IMR-90 (cell line): ENCODE results near the gene CDH1. TPM values are rescaled to one million over a fixed set of nuclear protein-coding genes. Genes with fewer than 3 reads are reported as not detected.

Source experiments
- ATAC-seq: fragments of 200-7000 bp; cut with Tn5 transposase; 2 replicates; pipeline ENCODE4 v1.9.1; 2020; ENCODE audit warnings: low read depth, mild to moderate bottlenecking, moderate library complexity
- BruUV-seq: library from RNA; stranded (reverse); fragments of 400-500 nt; replicated peaks from 2 replicates; lab custom pipeline; 2021; lab: Mats Ljungman, UMichigan
- CTCF ChIA-PET: fragments of 300-600 bp; formaldehyde crosslinking; extraction: SDS; loops from one replicate; lab custom pipeline; 2021; ENCODE audit warnings: antibody characterized with exemption; lab: Yijun Ruan, JAX
- POLR2A ChIA-PET: fragments of 300-600 bp; sonication (Branson Sonifier 250); formaldehyde crosslinking; loops from one replicate; lab custom pipeline; 2022; ENCODE audit warnings: antibody characterized with exemption; ENCODE audit not compliant: unreplicated experiment; lab: Charles Lee
- DNase-seq: peaks from one replicate; pipeline ENCODE4 v3.0.0; 2013
- H2AFZ ChIP-seq: replicated peaks from 2 replicates; pipeline ENCODE3; 2013; ENCODE audit warnings: low read length, mild to moderate bottlenecking; ENCODE audit not compliant: poor library complexity
- H2AK5ac ChIP-seq: 2 replicates; pipeline ENCODE4 v1.6.1; 2013; ENCODE audit warnings: low read depth, low read length, inconsistent platforms
- H2AK9ac ChIP-seq: replicated peaks from 2 replicates; pipeline ENCODE3; 2013; ENCODE audit warnings: mild to moderate bottlenecking, low read depth, low read length, moderate library complexity; ENCODE audit not compliant: poor library complexity
- H2BK120ac ChIP-seq: 2 replicates; pipeline ENCODE4 v1.6.1; 2013; ENCODE audit warnings: low read depth, low read length, inconsistent platforms
- H2BK15ac ChIP-seq: 3 replicates; pipeline ENCODE4 v1.6.1; 2013; ENCODE audit warnings: low read depth, low read length, inconsistent platforms
- H2BK20ac ChIP-seq: 2 replicates; pipeline ENCODE4 v1.6.1; 2013; ENCODE audit warnings: low read depth, mild to moderate bottlenecking, inconsistent platforms, low read length, moderate library complexity
- H2BK5ac ChIP-seq: 2 replicates; pipeline ENCODE4 v1.6.1; 2013; ENCODE audit warnings: mild to moderate bottlenecking, low read depth, low read length, inconsistent platforms; ENCODE audit not compliant: poor library complexity, severe bottlenecking
- H3K14ac ChIP-seq: replicated peaks from 2 replicates; pipeline ENCODE4 v1.6.1; 2013; ENCODE audit warnings: low read depth, low read length, inconsistent platforms
- H3K18ac ChIP-seq: 2 replicates; pipeline ENCODE4 v1.6.1; 2013; ENCODE audit warnings: low read depth, low read length, control low read depth
- H3K23ac ChIP-seq: 2 replicates; pipeline ENCODE4 v1.6.1; 2013; ENCODE audit warnings: low read depth, low read length, inconsistent platforms
- H3K27ac ChIP-seq: 2 replicates; pipeline ENCODE4 v1.5.1; 2013; ENCODE audit warnings: mild to moderate bottlenecking, control low read depth, low read length; ENCODE audit not compliant: insufficient read depth
- H3K27me3 ChIP-seq: 2 replicates; pipeline ENCODE4 v1.6.1; 2013; ENCODE audit warnings: low read length; ENCODE audit not compliant: control insufficient read depth, insufficient read depth
- H3K36me3 ChIP-seq: 2 replicates; pipeline ENCODE4 v1.6.1; 2013; ENCODE audit warnings: low read length, mixed read lengths; ENCODE audit not compliant: control insufficient read depth, insufficient read depth
- H3K4ac ChIP-seq: 2 replicates; pipeline ENCODE4 v1.6.1; 2013; ENCODE audit warnings: low read depth, low read length, inconsistent platforms
- H3K4me1 ChIP-seq: 2 replicates; pipeline ENCODE4 v1.6.1; 2013; ENCODE audit warnings: low read length, mixed read lengths; ENCODE audit not compliant: control insufficient read depth, insufficient read depth
- H3K4me2 ChIP-seq: 2 replicates; pipeline ENCODE4 v1.6.1; 2013; ENCODE audit warnings: low read depth, mild to moderate bottlenecking, control low read depth, low read length, moderate library complexity
- H3K4me3 ChIP-seq: 2 replicates; pipeline ENCODE4 v1.5.1; 2013; ENCODE audit warnings: low read depth, mild to moderate bottlenecking, control low read depth, low read length, moderate library complexity; ENCODE audit not compliant: insufficient read depth
- H3K56ac ChIP-seq: 2 replicates; pipeline ENCODE4 v1.6.1; 2013; ENCODE audit warnings: low read length, inconsistent platforms; ENCODE audit not compliant: insufficient read depth; ENCODE audit errors: extremely low read depth
- H3K79me1 ChIP-seq, 2 experiments: 2 replicates each; pipeline ENCODE4 v1.6.1; 2013; ENCODE audit warnings: low read length in 2 of 2, inconsistent platforms in 1 of 2, low read depth in 1 of 2
- H3K9ac ChIP-seq: 2 replicates; pipeline ENCODE4 v1.6.1; 2013; ENCODE audit warnings: low read depth, low read length, control low read depth
- H3K9me1 ChIP-seq: 2 replicates; pipeline ENCODE4 v1.6.1; 2013; ENCODE audit warnings: low read length, inconsistent platforms; ENCODE audit not compliant: insufficient read depth
- H3K9me3 ChIP-seq: 2 replicates; pipeline ENCODE4 v1.6.1; 2013; ENCODE audit warnings: low read length; ENCODE audit not compliant: control insufficient read depth, insufficient read depth
- H4K20me1 ChIP-seq: 2 replicates; pipeline ENCODE4 v1.6.1; 2013; ENCODE audit warnings: low read length, inconsistent platforms; ENCODE audit not compliant: insufficient read depth
- H4K5ac ChIP-seq: 2 replicates; pipeline ENCODE4 v1.6.1; 2013; ENCODE audit warnings: mild to moderate bottlenecking, low read depth, low read length, control low read depth
- H4K8ac ChIP-seq, 2 experiments: 2 replicates each; pipeline ENCODE4 v1.6.1; 2013; ENCODE audit warnings: low read depth in 2 of 2, low read length in 2 of 2, control low read depth in 1 of 2, inconsistent platforms in 1 of 2
- H4K91ac ChIP-seq: 2 replicates; pipeline ENCODE4 v1.6.1; 2013; ENCODE audit warnings: low read depth, low read length, inconsistent platforms; ENCODE audit not compliant: insufficient read depth
- BHLHE40 ChIP-seq: fragments of 150-350 bp; IDR thresholded peaks from 2 replicates; pipeline ENCODE4 v1.6.1; 2016; ENCODE audit warnings: mild to moderate bottlenecking, low read depth, low read length
- CEBPB ChIP-seq: IDR thresholded peaks from 2 replicates; pipeline ENCODE4 v1.6.1; 2012; ENCODE audit warnings: low read depth, low read length, improper control_type of control experiment
- CHD1 ChIP-seq: IDR thresholded peaks from 2 replicates; pipeline ENCODE4 v1.6.1; 2012; ENCODE audit warnings: low read depth, low read length, improper control_type of control experiment
- CTCF ChIP-seq: conservative IDR thresholded peaks from 2 replicates; pipeline ENCODE4 v1.5.1; 2012; ENCODE audit warnings: mild to moderate bottlenecking, low read depth, low read length, improper control_type of control experiment
- FOS ChIP-seq: fragments of 150-350 bp; IDR thresholded peaks from 2 replicates; pipeline ENCODE4 v1.6.1; 2016; ENCODE audit warnings: low read depth, low read length
- MAZ ChIP-seq: IDR thresholded peaks from 2 replicates; pipeline ENCODE4 v1.6.1; 2012; ENCODE audit warnings: low read depth, mild to moderate bottlenecking, low read length, improper control_type of control experiment, moderate library complexity, borderline replicate concordance
- MXI1 ChIP-seq: IDR thresholded peaks from 2 replicates; pipeline ENCODE4 v1.6.1; 2012; ENCODE audit warnings: low read depth, mild to moderate bottlenecking, low read length, moderate library complexity, borderline replicate concordance
- NFE2L2 ChIP-seq: fragments of 150-350 bp; IDR thresholded peaks from 2 replicates; pipeline ENCODE4 v1.6.1; 2016; ENCODE audit warnings: low read depth, mild to moderate bottlenecking, low read length
- POLR2A ChIP-seq: IDR thresholded peaks from 2 replicates; pipeline ENCODE4 v1.6.1; 2012; ENCODE audit warnings: mild to moderate bottlenecking, low read depth, low read length
- RAD21 ChIP-seq: IDR thresholded peaks from 2 replicates; pipeline ENCODE4 v1.6.1; 2012; ENCODE audit warnings: low read length, improper control_type of control experiment
- RCOR1 ChIP-seq: IDR thresholded peaks from 2 replicates; pipeline ENCODE4 v1.6.1; 2012; ENCODE audit warnings: mild to moderate bottlenecking, low read length, improper control_type of control experiment; ENCODE audit not compliant: insufficient replicate concordance
- RFX5 ChIP-seq: IDR thresholded peaks from 2 replicates; pipeline ENCODE4 v1.8.0; 2012; ENCODE audit warnings: low read depth, mild to moderate bottlenecking, low read length, moderate library complexity
- SMC3 ChIP-seq: fragments of 150-350 bp; IDR thresholded peaks from 2 replicates; pipeline ENCODE4 v1.6.1; 2016; ENCODE audit warnings: low read depth, mild to moderate bottlenecking, antibody characterized with exemption, low read length, moderate library complexity
- WGBS, 2 experiments: methylation state at CpG; one replicate each; pipeline versions ENCODE4 v1.1.5 to v1.1.7; 2013; ENCODE audit warnings: missing lambda C conversion rate in 2 of 2; ENCODE audit not compliant: insufficient read length in 1 of 2; ENCODE audit errors: extremely low coverage in 2 of 2; 5-methylcytosine and 5-hydroxymethylcytosine counted together
- dilution Hi-C: fragments of 300-500 bp; cut with HindIII; formaldehyde crosslinking; loops from one replicate; pipeline ENCODE4 v1.14.3; 2018; ENCODE audit warnings: low sequenced_read_pairs; ENCODE audit not compliant: unreplicated experiment
- in situ Hi-C: fragments of 300-500 bp; cut with MboI; formaldehyde crosslinking; loops from 3 replicates; pipeline ENCODE4 v1.14.3; 2019; ENCODE audit warnings: low sequenced_read_pairs, inconsistent platforms, mixed read lengths
- intact Hi-C: fragments of 100-400 bp; cut with micrococcal nuclease; formaldehyde crosslinking; loops from 2 replicates; pipeline ENCODE4 v1.10.0; 2022
- polyA plus RNA-seq, 3 experiments: library from polyadenylated mRNA; depleted of rRNA; stranded (reverse); fragments of >200 nt; gene quantifications; 2 replicates each; pipeline ENCODE4 v1.2.3, GENCODE V29; 2012; ENCODE audit warnings: low replicate concordance in 1 of 3
- total RNA-seq: library from RNA; depleted of rRNA; stranded (reverse); fragments of >200 nt; gene quantifications from 2 replicates; pipeline ENCODE4 v1.2.3, GENCODE V29; 2012
- TF ChIP-seq, protein P1 (sequence below): fragments of 150-350 bp; IDR thresholded peaks from 2 replicates; pipeline ENCODE4 v1.6.1; 2017; ENCODE audit warnings: mild to moderate bottlenecking, antibody characterized with exemption, low read length, low read depth

The CDH1 gene
- total and polyA plus RNA-seq, 2 of the 4 experiments (the other 2 are of a cell fraction), result under 0.01 TPM; not detected in 1

DNA sequence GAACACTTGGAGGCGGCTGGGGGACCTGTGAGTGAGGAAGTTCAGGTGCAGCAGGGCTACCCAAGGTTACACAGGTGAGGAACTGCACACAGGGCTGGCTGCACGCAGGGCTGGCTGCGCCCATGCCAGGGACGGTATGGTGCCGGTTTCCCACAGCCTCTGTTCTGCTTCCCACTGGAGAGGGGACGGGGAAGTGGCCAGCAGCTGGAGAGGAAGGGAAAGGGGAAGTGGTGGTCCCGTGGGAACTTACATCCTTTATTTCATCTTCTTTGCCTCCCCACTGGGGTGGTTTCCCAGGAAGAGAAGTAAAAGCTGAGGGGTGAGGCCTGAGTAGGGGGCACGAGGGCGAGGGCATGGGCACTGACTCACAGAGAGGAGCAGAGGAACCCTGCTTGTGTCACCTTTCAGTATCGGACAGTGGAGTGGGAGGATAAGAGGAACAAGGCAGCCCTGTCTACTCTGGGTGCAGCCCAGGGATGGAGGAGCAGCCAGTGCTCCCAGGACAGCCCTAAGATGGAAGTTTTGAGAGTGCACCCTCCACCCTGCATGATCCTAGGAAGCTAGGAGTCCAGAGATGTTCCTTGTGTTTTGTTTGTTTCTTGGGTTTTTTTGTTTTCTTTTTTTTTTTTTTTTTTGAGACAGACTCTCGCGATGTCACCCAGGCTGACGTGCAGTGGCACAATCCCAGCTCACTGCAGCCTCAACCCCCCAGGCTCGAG, 25.5 kb upstream of the CDH1 start:
- H3K9ac ChIP-seq, result no peak overlapping the region
- no peaks in the 10 kb centered on the region for H3K79me1 ChIP-seq
- WGBS, 2 experiments, result no CpG with 5 or more reads among the region's 14 CpGs
- POLR2A ChIA-PET, result no interaction called here
- H3K14ac ChIP-seq, result no peak overlapping the region
- no peaks in the 10 kb centered on the region for H4K20me1 ChIP-seq
- H2BK20ac ChIP-seq, result no peak overlapping the region
- no peaks in the 10 kb centered on the region for H3K9me3 ChIP-seq
- H3K4me2 ChIP-seq, result no peak overlapping the region
- BruUV-seq, result no TSS peak
- peaks cover 18% of the 10 kb centered on the region for H3K27me3 ChIP-seq
- ATAC-seq (no peak), DNase-seq (no peak)
- no peak overlapping the region for H2AK5ac ChIP-seq
- H2BK120ac ChIP-seq, result no peak overlapping the region
- H3K18ac ChIP-seq, result no peak overlapping the region
- no peak overlapping the region for H4K91ac ChIP-seq
- no peak overlapping the region for H3K56ac ChIP-seq
- H2AK9ac ChIP-seq, result no peak overlapping the region
- H2BK15ac ChIP-seq, result no peak overlapping the region
- no peak overlapping the region for H4K5ac ChIP-seq
- H4K8ac ChIP-seq, result no peak overlapping the region
- dilution Hi-C loops (no loop called here), intact Hi-C loops (no loop called here), in situ Hi-C loops (no loop called here)
- H3K9me1 ChIP-seq, result no peaks in the 10 kb centered on the region
- TF ChIP-seq MXI1, result no peak
- no peak for TF ChIP-seq POLR2A
- TF ChIP-seq CHD1, result no peak
- no peak for TF ChIP-seq RAD21
- no peak for TF ChIP-seq MAZ
- TF ChIP-seq BHLHE40, result no peak
- TF ChIP-seq NFE2L2, result no peak
- no peak for TF ChIP-seq SMC3
- TF ChIP-seq, protein P1, sequence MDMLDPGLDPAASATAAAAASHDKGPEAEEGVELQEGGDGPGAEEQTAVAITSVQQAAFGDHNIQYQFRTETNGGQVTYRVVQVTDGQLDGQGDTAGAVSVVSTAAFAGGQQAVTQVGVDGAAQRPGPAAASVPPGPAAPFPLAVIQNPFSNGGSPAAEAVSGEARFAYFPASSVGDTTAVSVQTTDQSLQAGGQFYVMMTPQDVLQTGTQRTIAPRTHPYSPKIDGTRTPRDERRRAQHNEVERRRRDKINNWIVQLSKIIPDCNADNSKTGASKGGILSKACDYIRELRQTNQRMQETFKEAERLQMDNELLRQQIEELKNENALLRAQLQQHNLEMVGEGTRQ, result no peak
- no peak for TF ChIP-seq RCOR1
- no peak for TF ChIP-seq CTCF
- TF ChIP-seq FOS, result no peak
- no peak for TF ChIP-seq RFX5
- TF ChIP-seq CEBPB, result no peak
- no peak overlapping the region for H3K27ac ChIP-seq
- H3K4me3 ChIP-seq, result no peak overlapping the region
- CTCF ChIA-PET, result interaction anchor here (0.7 to 0.8 kb wide), 2 partner anchors 59 to 62 kb away, joined by 3 read pairs; no protein-coding TSS in a partner anchor
- peaks cover 2% of the 10 kb centered on the region; the same call in 1 of the 2 replicates for H3K4me1 ChIP-seq
- H3K23ac ChIP-seq, result no peak overlapping the region
- H3K4ac ChIP-seq, result no peak overlapping the region
- no peak overlapping the region for H2AFZ ChIP-seq
- no peaks in the 10 kb centered on the region for H3K36me3 ChIP-seq
- H2BK5ac ChIP-seq, result no peak overlapping the region
